Loucy (cell line): ENCODE results near the gene F2RL1.

Experiments
- H2AFZ ChIP-seq: fragments of 200-600 bp; sonication (generic); 2 replicates; pipeline ENCODE4 v1.6.0; 2016; ENCODE audit warnings: antibody characterized with exemption, mild to moderate bottlenecking, low read length, moderate library complexity
- H3F3A ChIP-seq: fragments of 200-600 bp; 2 replicates; pipeline ENCODE4 v1.6.0; 2016; ENCODE audit warnings: antibody characterized with exemption, low read depth, mild to moderate bottlenecking
- H3K27me3 ChIP-seq: fragments of 200-600 bp; sonication (generic); 2 replicates; pipeline ENCODE4 v1.6.1; 2014; ENCODE audit warnings: low read length, mild to moderate bottlenecking; ENCODE audit not compliant: insufficient read depth, poor library complexity, severe bottlenecking
- H3K36me3 ChIP-seq: fragments of 200-600 bp; sonication (generic); 2 replicates; pipeline ENCODE4 v1.6.1; 2016; ENCODE audit warnings: low read length; ENCODE audit not compliant: insufficient read depth
- H3K4me1 ChIP-seq: fragments of 200-600 bp; sonication (generic); 2 replicates; pipeline ENCODE4 v1.5.1; 2014; ENCODE audit warnings: low read length, mild to moderate bottlenecking; ENCODE audit not compliant: insufficient read depth, poor library complexity, severe bottlenecking
- H3K4me2 ChIP-seq: fragments of 200-600 bp; sonication (generic); 2 replicates; pipeline ENCODE4 v1.6.0; 2014; ENCODE audit warnings: antibody characterized with exemption, low read length, low read depth, mild to moderate bottlenecking; ENCODE audit not compliant: poor library complexity, severe bottlenecking
- H3K4me3 ChIP-seq: fragments of 200-600 bp; sonication (generic); 2 replicates; pipeline ENCODE4 v1.5.1; 2014; ENCODE audit warnings: low read length, mild to moderate bottlenecking, mixed read lengths; ENCODE audit not compliant: poor library complexity, severe bottlenecking
- H3K79me2 ChIP-seq: fragments of 200-600 bp; sonication (generic); 2 replicates; pipeline ENCODE4 v1.6.1; 2014; ENCODE audit warnings: low read length; ENCODE audit not compliant: insufficient read depth
- H3K9ac ChIP-seq: fragments of 200-600 bp; sonication (generic); 2 replicates; pipeline ENCODE4 v1.6.0; 2014; ENCODE audit warnings: mild to moderate bottlenecking, low read depth, low read length, moderate library complexity; ENCODE audit not compliant: poor library complexity, severe bottlenecking
- H3K9me2 ChIP-seq: fragments of 200-600 bp; sonication (generic); replicated peaks from 2 replicates; pipeline ENCODE4 v1.6.1; 2016; ENCODE audit warnings: low read depth, low read length, mixed read lengths
- H3K9me3 ChIP-seq: fragments of 200-600 bp; sonication (generic); 2 replicates; pipeline ENCODE4 v1.6.1; 2014; ENCODE audit warnings: mild to moderate bottlenecking, antibody characterized with exemption, low read length, low read depth; ENCODE audit not compliant: insufficient read depth
- H4K20me1 ChIP-seq: fragments of 200-600 bp; sonication (generic); 2 replicates; pipeline ENCODE4 v1.6.0; 2014; ENCODE audit warnings: antibody characterized with exemption, low read length, mild to moderate bottlenecking; ENCODE audit not compliant: insufficient read depth, poor library complexity, severe bottlenecking
- CTCF ChIP-seq: fragments of 200-600 bp; sonication (generic); conservative IDR thresholded peaks from 2 replicates; pipeline ENCODE4 v1.5.1; 2014; ENCODE audit warnings: mild to moderate bottlenecking, antibody characterized with exemption, low read length
- EZH2phosphoT487 ChIP-seq: fragments of 200-600 bp; IDR thresholded peaks from 2 replicates; pipeline ENCODE4 v1.6.1; 2018; ENCODE audit warnings: antibody characterized with exemption, mild to moderate bottlenecking, moderate library complexity, borderline replicate concordance

Gene F2RL1

GRCh38 chr5:76789991-76790581, 28.7 kb upstream of the F2RL1 start:
- no peaks in the 10 kb centered on the region for H3K79me2 ChIP-seq
- no peaks in the 10 kb centered on the region for H3K9me3 ChIP-seq
- H4K20me1 ChIP-seq: no peaks in the 10 kb centered on the region
- H2AFZ ChIP-seq: no peak overlapping the region
- no peak overlapping the region for H3K4me3 ChIP-seq
- H3K4me2 ChIP-seq: no peak overlapping the region
- no peaks in the 10 kb centered on the region for H3K36me3 ChIP-seq
- no peak overlapping the region for H3K9ac ChIP-seq
- TF ChIP-seq CTCF: no peak
- TF ChIP-seq EZH2phosphoT487: no peak
- H3K9me2 ChIP-seq: no peaks in the 10 kb centered on the region
- H3K27me3 ChIP-seq: no peaks in the 10 kb centered on the region
- H3K4me1 ChIP-seq: peaks cover 6% of the 10 kb centered on the region
- H3F3A ChIP-seq: no peaks in the 10 kb centered on the region

- TF ChIP-seq CTCF (no peak), EZH2phosphoT487 (no peak)
- Histone ChIP-seq H3K4me3 (no peak overlapping the region), H3K9me3 (no peaks in the 10 kb centered on the region), H2AFZ (0 out of 2 replicates have a peak overlapping the region, but pooled peaks have one; percentile 29), H3K79me2 (no peaks in the 10 kb centered on the region), H3K36me3 (no peaks in the 10 kb centered on the region), H3K9me2 (no peaks in the 10 kb centered on the region), H3K4me2 (no peak overlapping the region), H3F3A (no peaks in the 10 kb centered on the region), H3K4me1 (peaks cover 6% of the 10 kb centered on the region), H3K27me3 (no peaks in the 10 kb centered on the region), H4K20me1 (no peaks in the 10 kb centered on the region), H3K9ac (no peak overlapping the region)
Observed at GRCh38 chr5:76790632-76791290, 28.1 kb upstream of the F2RL1 start.

- Histone ChIP-seq H3K9ac (no peak overlapping the region), H3K27me3 (no peaks in the 10 kb centered on the region), H2AFZ (no peak overlapping the region), H3K9me2 (no peaks in the 10 kb centered on the region), H3K4me2 (no peak overlapping the region), H3K4me1 (peaks cover 6% of the 10 kb centered on the region), H3K9me3 (no peaks in the 10 kb centered on the region), H3F3A (no peaks in the 10 kb centered on the region), H3K4me3 (no peak overlapping the region), H3K79me2 (no peaks in the 10 kb centered on the region), H4K20me1 (no peaks in the 10 kb centered on the region), H3K36me3 (no peaks in the 10 kb centered on the region)
- TF ChIP-seq CTCF (no peak), EZH2phosphoT487 (no peak)
Observed at GRCh38 chr5:76791461-76791860, 27.4 kb upstream of the F2RL1 start.
